Stimulated activated CD8-positive, alpha-beta memory T cell treated with anti-CD3 and anti-CD28 coated beads, Interleukin-2, amount 100 ng/mL, for 48 hours (primary cell): ENCODE measurements around the gene PPCDC.

ENCODE experiments used
- DNase-seq, 2 donors: peaks; one replicate each; pipeline ENCODE4 v3.0.0-alpha.2; 2020; ENCODE audit warnings: low read depth in 2 of 2

PPCDC gene

DNA sequence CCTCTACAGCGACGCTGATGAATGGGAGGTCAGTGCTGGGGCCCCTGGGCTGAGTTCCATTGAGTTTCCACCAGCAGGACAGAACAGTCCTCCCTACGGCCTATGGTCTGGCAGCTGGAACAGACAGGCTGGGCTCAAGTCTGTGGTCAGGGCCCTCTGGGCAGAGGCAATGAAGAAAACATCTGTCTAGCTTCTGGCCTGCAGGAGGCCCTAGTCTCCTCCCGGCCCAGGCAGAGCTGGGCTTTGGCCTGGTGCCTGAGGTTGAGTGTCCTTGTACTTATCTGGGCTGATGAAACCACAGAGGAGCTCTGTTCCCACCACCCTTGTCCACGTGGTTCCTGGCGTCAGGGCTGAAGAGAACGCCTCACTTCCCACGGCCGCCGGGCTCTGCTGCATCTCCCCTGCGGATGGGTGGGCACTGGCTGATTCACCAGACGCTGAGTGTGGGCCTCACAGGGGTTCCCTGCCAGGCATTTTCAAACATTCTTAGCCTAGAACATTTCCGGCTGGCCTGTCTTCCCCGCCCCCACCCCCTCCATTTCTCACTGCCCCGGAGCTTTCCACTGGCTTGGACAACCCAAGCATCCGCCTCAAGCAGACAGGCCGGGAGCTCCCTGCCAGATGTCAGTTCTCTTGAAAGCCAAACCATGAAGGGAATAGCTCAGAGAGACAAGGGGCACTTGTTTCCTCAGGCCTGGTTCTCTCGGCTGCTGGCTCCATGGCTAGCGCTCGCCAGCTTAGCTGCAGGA lies 20.3 kb downstream of the PPCDC start:
- no peak for DNase-seq

DNA sequence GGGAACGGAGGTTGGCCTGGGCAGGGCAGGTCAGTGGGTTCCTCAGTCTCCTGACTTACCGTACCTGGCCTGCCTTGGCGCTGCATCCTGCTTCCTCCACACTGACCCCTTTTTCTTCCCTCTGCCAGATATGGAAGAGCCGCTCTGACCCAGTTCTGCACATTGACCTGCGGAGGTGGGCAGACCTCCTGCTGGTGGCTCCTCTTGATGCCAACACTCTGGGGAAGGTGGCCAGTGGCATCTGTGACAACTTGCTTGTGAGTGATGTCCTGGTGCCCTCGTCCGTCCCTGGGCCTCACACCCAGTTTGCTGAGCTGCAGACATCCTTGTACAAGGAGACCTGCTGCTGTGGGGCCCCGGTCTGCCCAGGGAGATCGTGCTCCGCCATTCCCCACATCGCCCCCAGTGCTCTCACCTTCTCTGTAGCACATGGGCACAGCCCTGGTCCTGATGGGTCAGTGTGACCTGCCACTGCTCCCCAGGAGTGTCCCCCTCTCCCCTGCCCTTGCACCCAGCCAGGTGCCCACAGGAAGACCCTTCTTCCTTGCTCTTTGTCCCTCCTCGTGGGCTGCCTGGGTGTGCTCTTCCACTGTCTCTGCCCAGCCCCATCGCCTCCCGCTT lies 21.0 kb downstream of the PPCDC start:
- DNase-seq = no peak

DNA sequence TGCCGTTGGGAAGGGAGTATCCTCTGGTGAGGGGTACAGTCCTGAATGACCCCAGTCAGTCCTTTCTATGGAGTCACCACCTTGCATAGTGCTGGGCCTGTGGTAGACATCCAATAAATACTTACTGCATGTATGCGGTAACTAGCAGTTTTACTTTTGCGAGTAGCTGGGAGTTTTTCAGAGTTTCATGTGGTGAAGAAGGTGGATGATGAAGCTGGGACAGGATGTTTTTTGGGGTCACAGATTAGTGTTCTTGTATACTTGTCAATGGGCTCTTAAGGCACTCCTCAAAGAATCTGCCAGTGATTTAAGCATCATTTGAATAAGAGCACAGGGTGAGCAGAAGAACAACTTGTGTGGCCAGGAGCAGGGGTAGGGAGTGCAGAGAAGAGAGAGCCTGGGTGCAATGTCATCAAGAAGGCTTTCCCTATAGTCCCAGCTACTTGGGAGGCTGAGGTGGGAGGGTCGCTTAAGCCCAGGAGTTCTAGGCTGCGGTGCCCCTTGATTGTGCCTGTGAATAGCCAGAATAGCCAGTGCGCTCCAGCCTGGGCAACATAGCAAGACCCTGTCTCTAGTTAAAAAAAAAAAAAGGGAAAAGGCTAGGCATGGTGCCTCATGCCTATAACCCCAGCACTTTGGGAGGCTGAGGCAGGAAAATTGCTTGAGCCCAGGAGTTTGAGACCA lies 22.1 kb downstream of the PPCDC start:
- no peak for DNase-seq

DNA sequence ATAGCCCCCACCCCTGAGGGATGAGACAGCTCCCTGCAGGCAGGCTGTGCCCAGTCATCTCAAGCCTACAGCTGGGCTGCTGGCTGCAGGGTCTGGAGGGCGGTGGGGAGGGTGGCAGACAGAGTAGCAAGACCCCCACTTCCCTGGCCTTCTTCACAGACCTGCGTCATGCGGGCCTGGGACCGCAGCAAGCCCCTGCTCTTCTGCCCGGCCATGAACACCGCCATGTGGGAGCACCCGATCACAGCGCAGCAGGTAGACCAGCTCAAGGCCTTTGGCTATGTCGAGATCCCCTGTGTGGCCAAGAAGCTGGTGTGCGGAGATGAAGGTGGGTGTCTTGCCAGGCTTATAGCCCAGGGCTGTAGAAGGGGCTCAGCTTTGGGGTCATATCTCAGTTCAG lies 25.0 kb downstream of the PPCDC start:
- no peak for DNase-seq

DNA sequence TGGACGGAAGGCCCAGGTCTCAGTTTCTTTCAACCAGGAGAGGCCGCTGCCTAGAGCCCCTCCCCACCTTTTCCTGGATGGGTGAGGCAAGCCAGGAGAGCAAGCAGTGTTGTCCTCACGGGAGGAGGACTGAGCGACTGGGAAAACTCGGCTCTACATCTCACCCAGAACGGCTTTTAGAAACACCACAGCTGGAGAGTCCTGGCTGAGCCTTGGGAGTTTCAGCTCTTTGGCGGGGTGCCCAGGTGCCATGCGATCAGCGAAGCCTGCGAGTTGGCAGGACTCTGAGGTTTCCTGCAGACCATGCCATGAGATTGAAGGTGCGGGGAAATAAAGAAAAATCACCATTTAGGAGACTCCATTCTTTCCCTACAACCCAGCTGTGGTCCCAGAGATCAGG lies 26.0 kb downstream of the PPCDC start:
- no peak for DNase-seq

DNA sequence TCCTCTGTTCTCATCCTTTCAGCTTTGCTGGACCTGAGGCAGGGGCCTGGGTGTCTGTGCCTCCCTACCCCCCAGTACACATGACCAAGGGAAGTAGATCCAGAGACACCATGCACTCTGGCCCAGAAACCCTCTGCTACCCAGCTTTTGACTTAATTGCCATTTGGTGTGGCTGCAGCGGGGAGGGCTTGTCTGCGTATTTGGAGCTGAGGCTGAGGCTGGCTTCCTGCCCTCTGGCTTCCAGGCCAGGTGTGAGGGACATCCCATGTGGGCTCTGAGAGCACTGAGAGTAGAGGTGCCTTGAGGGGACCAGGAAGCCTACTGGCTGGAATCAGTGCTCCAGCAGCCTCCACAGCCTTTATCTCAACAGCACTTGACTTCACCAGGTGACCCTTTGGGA lies 26.9 kb downstream of the PPCDC start:
- no peak for DNase-seq

DNA sequence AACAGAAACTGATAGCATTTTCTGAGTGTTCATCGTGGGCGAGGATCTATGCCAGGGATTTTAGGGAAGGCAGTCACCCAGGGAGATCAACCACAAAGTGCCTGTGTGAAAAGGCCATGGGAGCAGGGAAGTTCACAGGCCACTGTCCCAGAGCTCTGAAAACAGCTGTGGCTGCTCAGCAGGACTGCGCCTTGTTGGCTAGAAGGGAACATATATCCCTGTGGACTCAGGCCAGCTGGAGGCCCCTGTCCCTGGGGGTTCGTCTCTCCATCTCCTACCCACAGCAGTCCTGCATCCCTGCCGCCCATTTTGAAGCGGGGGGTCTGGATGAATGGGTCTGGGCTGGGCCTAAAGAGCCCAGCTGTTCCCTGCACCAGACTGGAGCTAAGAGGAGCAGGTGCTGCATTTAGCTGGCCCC lies 27.8 kb downstream of the PPCDC start:
- no peak for DNase-seq

DNA sequence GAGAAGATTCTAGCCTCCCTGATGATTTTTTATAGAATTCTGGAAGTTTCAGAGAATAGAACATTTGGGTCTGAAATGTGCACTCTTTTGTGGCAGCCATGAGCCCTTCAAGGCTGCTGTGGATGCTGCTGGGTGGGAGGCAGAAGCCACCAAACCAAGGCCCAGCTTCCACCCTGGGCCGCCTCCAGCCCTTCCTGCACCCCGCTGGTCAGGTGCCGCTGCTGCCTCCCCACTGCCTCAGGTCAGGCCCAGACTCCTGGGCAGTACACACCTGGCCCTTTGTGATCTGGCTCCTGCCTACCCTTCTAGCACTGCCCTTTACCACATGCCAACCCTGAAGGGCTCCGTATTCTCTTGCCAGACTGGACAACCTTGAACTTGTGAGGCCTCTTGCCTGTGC lies 28.3 kb downstream of the PPCDC start:
- no peak for DNase-seq

DNA sequence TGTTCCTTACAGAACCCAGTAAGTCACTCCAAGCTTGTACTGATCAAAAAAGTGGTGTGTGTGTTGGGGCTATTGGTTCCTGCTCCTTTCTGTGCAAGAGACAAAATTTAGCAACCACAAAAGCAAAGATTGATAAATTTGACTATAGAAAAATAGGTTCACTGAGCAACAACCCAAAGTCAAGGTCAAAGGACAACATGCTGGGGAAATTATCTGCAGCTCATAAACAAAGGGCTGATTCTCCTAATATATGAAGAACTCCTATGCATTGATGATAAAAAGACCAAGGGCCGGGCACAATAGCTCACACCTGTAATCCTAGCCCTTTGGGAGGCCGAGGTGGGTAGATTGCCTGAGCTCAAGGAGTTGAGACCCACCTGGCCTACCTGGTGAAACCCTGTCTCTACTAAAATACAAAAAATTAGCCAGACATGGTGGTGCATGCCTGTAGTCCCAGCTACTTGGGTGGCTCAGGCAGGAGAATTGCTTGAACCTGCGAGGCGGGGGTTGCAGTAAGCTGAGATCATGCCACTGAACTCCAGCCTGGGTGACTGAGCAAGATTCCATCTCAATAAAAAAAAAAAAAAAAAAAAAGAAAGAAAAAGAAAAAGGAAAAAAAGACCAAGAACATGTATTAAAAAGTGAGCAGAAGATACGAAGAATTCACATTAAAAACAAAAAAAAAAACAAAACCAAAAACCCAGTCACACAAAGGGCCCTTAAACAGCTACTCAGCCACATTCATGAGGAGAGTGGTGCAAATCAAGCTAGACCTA lies 29.8 kb downstream of the PPCDC start:
- DNase-seq = no peak

DNA sequence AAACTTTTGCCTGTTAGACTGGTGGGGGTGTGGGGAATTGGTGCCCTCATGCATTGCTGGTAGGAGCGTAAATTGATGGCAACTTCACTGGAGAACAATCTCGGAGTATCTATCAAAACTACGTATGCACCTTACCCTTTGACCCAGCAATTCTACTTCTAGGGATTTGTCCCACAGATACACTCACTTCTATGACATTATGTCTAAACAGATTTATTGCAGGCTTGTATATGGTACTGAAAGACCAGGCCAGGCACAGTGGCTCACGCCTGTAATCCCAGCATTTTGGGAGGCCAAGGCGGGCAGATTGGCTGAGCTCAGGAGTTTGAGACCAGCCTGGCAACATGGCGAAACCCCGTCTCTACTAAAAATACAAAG lies 30.3 kb downstream of the PPCDC start:
- DNase-seq = no peak

DNA sequence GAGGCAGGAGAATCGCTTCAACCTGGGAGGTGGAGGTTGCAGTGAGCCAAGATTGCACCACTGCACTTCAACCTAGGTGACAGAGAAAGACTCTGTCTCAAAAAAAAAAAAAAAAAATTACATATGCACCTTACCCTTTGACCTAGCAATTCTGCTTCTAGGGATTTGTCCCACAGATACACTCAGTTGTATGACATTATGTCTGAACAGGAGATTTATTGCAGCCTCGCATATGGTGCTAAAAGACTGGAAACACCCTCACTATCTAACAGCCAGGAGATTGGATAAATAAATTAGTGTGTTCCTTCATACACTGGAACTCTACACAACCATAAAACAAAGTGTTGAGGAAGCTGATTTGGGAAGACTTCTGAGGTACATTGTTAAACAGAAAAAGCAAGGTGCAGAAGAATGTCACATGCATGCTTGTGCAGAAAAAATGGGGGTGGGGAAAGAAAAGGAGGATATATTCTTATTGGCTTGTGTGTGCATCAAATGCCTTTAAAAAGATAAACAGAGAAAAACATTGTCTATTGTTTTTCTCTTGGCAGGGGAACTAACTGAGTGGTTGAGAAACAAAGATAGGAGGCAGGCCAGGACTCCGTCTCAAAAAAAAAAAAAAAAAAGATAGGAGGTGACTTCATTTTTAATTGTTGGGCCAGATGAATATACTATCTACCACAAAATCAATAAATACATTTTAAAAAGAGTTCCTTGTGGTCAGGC lies 30.9 kb downstream of the PPCDC start:
- no peak for DNase-seq

DNA sequence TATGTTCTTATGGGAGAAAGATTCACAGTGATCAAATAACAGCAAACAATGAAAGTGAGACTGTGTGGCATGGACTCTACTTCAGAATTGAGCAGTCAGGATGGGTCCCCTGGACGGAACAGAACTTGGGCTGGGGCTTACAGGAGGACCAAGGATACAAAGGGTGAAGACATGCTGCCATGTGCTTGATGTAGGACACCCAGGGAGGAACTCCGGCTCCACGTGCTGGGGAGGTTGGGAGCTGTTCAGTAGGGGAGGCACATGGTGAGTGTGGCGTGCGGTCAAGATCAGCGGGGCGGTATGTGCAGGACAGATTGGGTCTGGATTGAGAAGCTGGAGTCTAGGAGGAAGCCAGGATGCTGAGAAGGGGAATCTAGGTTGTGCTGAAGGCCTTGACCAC lies 32.6 kb downstream of the PPCDC start:
- DNase-seq = no peak

DNA sequence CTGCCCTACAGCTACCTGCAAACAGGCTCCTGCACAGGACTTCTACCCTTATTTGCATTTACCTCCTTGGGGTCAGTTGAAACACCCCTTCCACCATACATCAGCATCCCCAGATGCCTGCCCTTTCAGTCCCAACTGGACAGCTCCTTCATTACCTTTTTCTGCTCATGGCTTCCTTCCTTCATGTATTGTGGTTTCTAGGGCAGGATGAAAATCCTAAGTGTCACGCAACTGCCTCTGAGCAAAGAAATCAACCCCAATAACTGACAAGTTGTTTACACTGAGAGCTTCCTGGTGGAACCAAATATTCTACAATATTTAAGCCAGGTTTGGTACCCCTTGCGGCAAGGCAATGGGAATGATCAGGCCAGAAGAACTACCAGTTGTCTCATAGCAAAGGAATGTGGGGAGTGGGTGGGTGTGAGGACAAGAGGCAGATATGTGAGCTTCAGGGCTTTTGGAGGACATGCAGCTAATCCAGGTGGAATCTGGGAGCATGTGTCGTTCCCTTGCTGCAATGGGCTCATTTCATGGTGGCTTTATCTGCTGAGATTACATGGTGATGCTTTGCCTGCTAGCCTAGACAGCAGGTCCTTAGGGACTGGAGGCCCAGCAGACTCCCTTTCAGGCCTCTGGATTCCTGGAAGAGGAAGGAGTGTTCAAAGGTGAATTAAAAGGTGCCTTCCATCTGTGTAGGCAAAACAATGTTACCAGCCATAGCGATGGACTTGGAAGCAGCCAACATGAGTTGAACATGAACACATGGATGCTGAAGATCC lies 34.9 kb downstream of the PPCDC start:
- no peak for DNase-seq

DNA sequence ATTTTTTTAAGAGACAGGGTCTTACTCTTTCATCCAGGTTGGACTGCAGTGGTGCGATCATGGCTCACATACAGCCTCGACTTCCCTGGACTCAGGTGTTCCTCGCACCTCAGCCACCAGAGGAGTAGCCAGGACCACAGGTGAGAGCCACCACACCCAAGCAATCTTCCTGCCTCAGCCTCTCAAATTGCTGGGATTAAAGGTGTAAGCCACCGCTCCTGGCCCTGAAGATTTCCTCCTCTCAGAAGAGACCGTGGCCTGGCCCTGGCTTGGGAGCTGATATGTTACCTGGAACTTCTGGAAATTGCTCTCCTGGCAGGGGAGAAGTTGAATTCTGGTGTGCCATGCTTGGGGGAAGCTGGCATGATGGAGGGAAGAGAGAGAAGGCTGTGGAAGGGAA lies 36.2 kb downstream of the PPCDC start:
- DNase-seq = no peak

DNA sequence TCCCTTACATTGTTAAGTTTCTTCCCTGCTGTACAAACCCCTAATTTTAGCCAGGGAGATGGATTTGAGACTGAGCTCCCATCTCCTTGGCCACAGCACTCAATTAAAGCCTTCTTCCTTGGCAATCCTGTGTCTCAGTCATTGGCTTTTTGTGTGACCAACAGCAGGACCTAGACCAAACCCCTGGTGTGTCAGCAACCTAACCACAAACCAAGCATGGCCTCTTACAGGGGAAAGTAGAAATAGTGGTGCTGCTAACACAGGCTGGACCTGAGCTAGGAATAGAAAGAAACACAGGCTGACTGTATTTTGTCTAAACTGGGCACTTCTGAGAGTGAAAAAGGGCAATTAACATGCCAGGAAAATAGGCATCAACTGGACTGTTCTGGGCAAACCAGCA lies 37.9 kb downstream of the PPCDC start:
- no peak for DNase-seq

DNA sequence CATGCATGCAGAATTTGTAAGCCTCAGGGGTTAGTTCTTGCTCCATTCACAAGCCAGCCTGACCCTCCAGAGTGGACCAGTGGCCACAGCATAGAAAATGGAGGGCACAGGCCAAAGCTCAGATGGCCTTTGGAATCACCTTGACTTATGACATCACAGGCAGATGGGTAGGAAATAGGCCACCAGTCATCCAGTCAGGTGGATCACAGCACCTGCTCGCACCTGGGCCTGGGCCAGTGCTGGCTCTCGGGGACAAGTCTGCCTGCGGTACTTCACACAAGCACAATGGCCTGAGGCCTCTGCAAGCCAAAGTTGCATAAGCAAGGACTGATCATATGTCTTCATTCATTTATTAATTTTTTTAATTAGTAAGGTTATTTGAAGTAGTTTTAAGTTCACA lies 39.3 kb downstream of the PPCDC start:
- no peak for DNase-seq

DNA sequence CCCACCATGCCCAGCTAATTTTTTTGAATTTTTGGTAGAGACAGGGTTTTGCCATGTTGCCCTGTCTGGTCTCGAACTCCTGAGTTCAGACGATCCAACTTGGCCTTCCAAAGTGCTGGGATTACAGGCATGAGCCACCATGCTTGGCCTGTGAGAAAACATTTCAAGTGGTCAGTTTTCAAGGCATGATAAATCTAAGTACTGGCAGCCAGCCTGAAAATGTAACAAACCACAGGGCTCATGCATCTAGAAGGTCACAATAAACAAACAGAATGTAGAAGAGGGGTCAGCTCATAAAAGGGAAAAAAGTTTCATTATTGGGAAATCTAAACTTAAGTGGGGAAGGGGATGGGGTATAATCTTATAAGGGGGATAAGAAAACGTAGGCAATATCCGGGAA lies 39.9 kb downstream of the PPCDC start:
- DNase-seq = no peak

DNA sequence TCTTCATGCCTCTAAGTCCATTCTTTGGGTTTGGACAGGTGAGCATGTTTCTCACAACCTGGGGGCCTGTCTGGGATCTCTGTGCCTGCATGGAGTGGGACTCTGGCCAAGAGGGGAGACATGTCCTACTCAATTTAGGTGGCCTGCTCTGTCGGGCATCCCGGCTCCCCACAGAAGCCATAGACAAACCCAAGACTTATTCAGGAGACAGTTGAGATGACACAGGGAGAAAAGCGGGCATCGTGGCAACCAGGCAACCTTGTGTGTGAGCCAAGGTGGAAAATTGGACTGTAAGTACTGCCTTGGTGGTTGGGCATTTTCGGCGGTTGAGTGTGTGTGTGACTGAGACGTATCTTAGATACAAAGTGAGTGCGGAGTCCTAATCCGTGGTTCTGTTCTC lies 40.5 kb downstream of the PPCDC start:
- no peak for DNase-seq

DNA sequence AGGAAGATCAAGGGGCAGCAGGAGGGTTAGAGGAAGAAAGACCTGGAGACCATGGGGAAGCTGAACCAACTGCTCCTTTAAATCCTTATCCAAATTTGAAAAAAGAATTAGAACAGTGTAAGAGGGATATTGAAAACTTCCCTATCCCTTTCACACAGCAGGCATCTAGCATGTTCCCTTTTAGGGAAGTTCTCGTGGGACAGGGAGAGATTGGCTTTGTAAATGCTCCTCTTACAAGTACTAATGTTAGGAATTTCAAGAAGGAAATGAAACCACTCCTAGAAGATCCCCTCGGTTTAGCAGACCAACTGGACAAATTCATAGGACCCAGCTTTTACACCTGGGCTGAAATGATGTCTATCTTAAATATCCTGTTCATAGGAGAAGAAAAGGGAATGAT lies 41.5 kb downstream of the PPCDC start:
- no peak for DNase-seq

DNA sequence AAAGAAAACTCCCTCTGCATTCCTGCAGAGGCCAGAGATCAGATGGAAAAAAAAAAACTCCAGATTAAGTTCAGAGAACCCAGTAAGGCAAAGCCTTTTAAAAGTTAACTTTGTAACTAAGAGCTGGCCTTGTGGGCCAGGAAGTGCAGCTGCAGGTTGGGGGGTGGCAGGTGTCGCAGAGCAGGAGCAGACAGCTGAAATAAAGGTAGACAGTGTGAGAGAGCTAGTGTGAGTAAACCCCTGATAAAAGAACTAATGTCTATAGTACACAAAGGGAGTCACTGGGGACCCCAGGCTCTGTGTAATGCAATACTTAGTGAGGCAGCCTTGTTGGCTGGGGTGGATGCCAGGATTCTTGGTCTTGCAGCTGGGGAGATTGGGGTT lies 42.1 kb downstream of the PPCDC start:
- no peak for DNase-seq

DNA sequence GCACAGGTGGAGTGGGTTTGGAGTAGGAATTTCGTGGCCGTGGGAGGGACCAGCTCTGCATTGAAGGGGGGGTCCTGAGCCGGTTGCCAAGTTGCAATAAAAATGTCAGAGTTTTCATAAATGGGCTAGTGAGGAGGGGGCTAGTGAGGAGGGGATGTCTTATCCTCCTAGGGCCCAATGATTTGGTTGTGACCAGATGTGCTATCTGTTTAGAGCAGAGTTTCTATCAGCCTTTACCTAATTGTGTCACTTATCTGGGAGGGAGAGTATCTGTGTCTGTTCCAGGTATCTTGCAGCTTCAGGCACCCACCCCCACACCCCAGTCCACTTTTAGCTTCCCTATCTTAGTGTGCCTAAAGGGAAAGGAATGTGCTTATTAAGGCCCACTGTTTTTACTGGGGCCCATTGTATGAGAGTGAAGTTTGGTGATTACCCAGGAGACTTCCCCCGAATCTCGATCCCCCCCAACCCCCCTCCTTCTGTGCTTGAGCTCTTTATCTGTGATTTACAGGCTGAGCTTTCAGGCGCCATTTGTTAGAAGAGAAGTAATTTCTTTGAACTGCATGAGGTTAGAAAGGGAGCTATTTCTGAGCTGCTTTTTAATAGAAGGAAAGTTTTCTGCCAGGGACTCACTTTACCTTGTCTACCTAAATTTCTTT lies 42.6 kb downstream of the PPCDC start:
- DNase-seq = no peak
